ENCODE measurements around the gene GALK1.
"Not testable (repeated sequence)": the region's sequence is repeated elsewhere in the genome, so short reads cannot be mapped to it uniquely, and the experiment has no call there.

Gene GALK1

DNA sequence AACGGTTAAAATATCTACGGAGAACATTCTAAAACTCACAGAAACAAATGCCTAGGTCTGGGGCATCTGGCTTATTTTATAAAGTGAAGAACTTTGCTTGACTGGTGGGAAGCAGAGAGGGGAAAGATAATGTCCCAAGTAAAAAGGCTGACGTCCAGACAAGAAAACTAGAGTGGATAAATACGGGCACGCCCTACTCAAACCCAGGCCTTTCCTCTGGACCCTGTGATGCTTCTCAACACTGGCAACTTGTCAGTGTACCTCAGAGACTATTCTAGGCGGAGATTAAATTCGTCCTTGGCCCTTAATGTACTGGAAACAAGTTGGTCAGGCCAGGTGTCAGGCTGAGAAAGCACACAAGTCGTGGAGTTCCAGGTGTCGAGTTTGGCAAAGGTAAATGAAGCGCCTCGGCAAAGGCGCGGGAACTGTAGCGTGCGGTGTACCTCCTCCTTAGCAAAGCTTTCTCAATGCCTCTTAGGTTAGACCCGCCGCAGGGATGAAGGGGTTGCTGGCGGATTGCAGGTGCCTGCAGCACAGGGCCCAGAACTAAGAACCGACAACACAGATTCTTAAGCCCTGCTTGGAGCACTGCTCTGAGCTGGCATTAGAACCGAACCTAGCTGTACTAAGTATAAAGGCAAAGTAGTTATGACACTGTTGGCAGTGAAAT, 18.9 kb upstream of the GALK1 start:
- no peak for DNase-seq

DNA sequence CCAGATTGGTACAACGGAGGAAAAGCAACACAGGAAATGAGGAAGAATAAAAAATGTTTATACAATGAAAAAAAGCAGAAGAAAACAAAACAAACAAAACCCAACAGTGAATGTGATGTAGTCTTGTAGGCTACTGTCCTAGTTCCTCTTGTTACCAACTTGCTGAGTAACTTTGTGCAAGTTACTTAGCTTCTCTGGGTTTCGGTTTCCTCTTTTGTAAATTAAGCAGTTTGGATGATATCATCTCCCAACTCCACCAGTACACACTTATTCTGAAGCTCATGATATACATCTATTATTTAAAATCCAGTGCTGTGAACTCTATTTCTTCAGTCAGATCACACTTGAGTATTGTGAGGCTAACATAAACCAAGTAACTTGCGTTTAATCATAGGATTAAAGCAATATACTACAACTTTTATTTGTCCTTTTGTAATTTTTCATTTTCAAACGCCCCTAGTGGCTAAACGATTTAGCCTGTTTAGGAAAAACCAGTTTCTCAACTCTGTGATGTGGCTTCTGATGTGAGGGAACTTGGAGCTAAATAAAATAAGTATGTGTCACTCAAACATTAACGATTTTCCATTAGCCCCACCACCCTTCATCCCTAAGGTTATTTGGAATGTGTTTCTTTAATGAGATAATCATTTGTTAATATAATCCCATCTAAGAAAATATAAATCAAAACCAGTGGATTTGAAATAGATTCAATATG, 18.2 kb upstream of the GALK1 start:
- no peak for DNase-seq

DNA sequence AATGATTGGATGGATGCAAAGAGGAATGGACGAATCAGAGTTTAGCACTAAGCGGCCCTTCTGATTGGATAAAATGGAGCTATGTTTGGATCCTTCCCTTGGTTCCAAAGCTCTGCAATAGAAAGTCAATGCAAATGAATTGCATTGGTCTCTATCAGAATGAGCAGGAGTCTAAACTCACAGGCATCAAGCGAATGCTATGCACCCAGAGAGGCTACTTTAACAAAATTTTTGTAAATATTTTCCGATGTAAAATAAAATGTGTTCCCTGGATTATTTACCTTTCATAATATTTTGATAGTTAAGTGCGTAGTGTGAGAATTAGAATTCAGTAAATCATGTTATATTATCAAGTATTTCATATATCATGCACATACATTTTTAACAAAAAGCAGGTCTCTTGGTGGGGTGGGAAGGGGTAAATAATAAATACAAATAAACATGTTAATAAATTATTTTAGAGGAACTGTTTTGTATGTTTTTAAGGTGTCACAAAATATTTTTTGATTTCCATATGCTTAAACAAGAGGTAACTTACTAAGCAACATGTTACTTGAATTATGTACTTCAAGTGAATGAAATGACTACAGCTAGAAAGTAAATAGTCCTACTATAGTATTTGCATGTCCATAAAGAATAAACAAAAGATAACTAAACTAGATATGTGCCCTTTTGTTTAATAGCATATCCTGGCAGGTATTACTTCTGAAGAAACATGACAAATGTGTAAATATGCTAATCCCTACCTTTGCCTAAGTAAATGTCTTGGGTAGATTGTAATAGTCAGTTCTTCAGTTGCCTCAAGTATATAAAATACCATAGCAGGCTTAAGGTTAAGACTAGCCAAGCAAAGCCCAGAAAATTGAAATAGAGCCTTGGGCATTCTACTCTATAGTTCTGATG, 15.2 kb upstream of the GALK1 start:
- DNase-seq, result no peak

DNA sequence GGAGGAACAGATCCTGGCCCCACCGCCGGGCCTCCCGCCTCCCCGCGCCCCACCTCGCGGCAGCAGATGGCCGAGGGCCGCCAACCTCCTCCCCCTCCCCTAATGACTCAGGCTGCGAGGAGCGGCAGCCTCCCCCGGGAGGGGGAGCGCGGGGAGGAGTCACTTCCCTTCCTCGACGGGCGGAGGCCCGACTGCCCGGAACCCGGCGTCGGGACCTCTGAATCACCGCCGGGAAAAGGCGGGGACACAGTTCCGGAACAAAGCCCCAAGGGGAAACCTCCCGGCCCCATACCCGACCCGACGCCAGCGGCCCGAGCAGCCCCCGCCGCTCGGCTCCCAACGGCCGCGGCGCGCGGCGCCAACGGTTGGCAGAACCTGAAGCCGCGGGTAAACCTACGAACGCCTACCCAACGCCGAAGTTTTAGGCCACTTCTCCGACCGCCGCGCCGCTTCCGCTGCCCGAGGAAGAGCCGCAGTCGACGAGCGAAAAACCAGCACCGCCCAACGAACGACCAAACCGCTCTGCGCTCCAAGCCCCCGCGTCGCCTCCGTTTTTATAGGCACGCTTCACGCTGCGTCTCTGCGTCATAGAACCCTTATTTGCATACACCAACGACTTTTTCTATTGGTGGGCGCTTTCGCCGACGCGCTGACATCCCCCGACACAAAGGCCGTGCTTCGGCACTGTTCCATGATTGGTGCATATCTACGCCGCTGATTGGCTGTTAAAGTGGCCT, 14.4 kb upstream of the GALK1 start:
- DNase-seq, result no peak

DNA sequence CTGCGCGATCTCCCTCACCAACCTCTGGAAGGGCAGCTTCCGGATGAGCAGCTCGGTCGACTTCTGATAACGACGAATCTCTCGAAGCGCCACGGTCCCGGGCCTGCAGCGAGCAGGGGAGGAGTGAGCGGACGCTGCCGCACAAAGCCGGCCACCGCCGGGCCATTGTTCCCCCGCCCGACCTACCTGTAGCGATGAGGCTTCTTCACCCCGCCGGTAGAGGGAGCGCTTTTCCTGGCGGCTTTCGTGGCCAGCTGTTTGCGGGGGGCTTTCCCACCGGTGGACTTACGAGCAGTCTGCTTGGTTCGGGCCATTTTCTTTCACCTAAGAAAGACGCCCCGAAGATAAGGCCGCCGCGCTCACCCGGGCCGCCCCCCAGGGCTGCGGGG, 13.9 kb upstream of the GALK1 start:
- no peak for DNase-seq

DNA sequence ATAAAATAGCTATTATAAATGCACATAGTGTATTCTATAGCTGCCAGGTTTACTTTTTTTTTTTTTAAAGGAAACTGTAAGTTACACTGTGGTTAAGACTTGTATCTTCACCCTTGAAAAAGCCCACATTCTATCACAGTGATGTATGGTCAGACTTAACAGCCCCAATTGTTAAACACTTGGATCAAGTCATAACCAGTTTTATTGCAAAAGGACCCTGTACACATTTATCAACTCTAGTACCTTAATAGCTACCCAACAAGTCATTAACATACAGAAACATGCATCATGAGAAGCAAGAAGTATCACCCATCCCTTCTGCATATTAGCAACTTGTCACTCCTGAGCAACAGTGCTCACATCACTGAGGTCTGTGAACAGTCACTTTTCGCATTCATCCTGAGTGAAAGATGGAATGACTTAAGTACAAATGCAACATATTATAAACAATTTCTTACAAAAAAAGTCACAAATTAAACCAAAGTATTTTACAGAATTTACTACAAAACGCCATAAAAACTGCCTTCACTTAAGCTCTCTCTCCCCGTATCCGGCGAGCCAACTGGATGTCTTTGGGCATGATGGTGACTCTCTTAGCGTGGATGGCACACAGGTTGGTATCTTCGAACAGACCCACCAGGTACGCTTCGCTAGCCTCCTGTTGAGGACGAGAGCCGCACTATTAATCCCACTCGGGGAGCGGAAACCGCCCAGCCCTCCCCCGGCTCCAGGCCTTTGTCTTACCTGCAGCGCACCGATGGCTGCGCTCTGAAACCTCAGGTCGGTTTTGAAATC, 13.3 kb upstream of the GALK1 start:
- DNase-seq, result not testable (repeated sequence)

DNA sequence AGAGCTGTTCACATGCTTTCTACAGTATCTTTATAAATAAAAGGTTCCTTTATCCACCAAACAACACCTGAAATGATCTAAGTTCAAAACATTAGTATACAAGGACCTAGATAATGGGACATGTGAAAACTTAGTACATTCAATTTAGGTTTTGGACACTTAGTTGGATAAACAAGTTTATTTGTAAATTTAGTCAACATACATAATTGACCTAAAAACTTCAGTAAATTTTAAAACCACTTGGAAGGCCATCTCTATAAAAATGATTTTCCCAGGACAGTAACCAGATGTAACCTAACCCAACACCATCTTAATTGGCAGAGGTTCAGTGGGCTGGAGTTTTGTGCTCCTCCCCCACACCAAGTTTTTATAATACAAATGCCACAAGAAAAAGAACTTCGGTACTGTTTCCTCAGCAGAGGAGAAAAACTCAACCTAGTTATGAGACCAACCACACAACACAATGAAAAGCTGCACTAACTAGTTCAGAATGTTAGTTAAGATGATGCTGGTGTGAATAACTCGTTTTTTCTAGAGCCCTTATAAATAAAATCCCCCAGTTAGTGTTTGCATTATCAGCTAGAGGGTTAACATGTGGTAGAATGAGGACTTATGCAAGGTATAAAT, 12.4 kb upstream of the GALK1 start:
- DNase-seq, result no peak

DNA sequence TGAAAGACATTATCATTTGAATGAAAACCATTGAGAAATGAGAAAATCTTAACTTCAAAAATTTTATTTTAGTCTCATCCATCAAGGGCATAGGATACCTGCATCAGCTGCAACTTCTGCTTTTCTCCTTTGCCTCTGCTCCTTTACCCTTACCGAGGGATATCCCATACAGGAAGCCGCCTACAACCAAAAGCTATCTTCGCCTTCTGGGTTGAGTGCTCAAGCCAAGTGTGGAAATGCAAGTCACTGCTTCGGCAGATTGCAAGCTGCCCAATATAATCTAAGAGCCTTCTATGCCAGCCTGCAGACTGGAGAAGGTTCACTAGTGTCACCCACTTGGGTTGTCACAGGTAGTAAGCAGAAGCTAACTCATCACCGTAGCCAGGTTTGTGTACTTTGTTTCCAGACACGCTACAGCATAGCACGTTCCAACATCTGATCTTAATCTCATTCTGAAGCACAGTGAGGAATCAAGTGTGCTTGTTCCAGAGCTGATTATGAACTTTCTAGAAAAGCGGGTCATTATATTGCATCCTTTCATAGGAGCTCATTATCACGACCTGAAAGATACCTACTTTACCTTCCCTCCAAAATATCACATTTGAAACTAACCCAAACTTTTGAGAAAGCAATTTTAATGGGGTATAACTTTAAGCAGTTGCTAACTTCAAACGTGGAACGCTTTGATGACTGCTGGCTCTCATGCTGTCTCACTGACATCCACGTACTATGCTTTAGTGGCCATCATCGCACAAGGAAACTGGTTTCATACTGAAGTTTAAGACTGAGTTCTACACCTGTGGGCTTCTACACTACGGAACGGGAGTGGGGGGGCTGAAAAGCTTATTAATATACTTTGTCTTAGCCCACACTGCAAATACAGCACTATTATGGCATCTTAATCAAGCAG, 11.6 kb upstream of the GALK1 start:
- DNase-seq, result no peak

DNA sequence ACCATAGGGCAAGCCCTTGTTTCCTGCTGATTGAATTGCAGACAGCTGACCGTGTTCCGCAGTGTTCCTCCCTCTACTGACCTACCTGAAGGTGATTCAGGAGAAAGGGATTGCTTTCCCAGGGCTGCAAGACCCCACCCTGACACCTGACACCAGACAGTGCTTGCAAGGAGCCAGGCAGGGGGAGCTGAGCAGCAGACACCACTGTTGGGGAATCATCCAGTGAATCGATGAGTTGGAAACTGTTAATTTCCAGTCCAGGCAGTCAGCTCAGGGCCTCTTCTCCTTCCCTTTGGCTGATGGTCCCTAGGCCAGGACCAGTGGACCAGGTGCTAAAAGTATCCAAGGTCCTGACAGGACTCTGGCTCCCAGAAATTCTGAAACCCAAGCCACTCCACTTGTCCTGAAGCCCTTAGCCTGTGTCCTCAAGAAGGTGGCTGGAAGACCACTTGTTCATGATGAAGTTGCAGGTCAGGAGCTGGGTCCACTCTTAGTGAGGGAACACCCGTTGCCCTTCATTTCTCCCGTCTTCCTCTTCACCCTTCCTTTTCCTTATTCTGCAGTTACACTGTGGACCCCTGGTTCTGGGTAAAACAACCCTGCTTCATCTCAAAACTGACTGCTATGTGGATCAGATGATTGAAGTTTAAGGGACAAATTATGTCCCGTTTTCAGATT, 10.1 kb upstream of the GALK1 start:
- no peak for DNase-seq

DNA sequence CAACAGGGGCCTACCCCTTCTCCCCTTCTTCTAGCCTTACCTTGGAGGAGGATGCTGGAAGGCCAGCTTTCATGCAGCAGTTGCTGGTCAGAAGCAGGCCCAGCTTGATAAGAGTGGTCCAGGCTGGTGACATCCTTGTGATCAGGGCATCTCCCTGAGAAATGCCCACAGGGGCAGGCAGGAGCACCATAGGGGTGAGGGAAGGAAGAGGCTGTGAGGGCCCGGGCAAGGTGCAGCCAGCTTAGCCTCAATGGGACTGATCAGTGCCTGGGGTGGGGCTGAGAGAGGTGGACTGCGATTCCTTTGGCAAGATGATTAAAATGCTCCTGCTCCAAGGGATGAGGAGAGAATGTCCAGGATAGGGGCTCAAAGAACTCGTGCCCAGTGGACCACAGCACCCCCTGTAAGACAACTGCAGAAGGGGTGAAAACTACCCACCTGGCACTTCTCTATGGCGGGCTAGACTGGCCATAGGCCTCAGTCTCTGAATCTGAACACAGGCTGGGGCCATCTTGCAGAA, 9.5 kb upstream of the GALK1 start:
- no peak for DNase-seq

DNA sequence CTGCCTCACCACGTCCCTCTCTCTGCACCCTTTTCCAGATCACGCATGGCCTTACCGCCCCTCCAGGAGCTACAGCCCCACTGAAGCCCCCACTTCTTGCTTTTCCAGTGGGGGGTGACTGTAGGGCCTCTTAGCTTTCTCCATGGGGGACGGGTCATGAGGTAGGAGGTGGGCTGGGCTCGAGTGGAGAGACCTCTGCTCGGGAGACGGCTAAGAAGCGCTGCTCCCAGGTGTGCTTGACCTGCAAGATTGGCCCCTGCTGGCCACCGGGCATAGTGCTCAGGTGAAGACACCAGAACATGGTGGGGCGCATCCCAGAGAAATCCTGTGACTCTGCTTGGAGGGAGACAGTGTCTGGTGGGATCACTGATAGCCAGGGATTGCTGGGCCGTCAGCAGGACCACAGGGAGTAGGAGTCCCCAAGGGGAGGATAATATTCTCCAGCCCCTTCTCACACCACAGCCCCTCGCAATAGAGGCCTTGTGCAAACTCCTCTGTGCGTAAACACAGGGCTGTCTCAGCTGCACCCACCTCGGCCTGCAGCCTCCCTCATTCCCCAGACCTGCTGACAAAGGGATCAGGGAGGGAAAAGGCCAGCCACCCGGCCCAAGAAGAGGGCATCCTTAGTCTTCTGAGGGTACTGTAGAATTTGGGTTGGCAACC, 8.9 kb upstream of the GALK1 start:
- DNase-seq, result no peak

DNA sequence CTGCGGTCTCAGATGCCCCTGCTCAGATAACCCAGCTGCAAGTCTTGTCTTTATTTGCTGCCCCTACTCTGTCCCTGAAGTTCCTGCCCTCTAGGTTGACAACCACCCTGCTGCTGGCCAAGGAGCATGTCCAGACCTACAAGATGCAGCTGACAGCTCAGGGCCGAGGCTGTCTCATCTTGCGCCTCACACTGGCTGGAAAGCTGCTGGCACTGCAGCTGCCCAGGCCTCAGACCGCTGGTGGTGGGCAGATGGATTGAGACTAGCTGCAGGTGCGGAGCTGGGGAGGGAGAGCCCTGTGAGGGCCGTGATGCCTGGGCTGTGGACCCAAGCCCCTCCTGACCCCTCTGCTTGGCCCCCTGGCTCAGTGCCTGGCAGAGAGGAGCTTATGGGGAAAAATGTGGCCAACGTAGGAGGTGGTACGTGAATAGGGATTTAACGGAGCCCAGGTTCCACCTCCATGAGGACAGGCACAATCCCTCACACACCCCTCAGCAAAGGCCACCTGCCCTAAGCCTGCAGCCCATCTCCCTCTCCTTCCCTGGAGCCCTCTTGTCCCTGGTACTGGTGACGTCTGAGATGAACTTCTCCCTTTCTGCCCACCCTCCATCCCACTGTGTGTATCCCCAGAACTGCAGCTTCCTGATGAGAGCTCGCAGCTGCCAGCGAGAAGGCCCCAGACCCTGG, 8.3 kb upstream of the GALK1 start:
- no peak for DNase-seq

DNA sequence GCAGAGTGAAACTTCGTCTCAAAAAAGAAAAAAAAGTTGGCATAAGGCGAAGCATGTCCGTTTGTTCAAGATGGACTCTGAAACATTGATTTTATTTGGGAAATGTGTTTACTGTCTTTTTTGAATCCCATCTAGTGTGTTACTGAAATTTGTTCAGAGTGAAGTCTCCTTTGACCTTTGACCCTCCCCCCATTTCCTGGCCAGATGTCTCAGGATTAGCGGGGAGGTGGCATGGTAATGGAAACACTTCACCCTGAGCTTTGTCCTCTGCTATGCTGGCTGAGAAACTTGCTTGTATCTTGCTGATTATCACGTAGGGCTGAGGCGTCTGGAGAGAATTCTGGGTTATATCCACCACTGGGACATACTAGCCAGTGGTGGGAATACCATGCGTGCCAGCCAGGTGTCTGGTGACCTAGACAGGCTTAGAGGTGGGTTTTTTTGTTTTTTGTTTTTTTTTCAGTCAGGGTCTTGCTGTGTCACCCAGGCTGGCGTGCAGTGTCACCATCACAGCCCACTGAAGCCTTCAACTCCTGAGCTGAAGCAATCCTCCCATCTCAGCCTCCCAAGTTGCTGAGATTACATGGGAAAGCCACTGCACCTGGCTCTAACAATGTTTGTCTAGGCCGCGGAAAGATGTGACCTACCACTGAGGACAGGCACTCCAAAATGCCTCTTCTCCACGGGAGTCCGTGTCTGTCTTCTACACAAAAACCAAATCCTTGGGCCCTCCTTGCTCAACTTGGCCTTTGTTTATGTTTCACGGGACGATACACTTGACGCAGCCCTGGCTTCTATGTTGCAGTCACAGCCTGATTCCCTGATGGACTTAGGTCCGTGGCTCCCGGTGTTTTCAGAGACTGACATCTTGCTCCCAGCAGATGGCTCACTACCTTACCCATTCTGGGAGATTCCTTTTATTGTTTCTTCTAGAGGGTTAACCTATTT, 6.6 kb upstream of the GALK1 start:
- DNase-seq, result no peak

DNA sequence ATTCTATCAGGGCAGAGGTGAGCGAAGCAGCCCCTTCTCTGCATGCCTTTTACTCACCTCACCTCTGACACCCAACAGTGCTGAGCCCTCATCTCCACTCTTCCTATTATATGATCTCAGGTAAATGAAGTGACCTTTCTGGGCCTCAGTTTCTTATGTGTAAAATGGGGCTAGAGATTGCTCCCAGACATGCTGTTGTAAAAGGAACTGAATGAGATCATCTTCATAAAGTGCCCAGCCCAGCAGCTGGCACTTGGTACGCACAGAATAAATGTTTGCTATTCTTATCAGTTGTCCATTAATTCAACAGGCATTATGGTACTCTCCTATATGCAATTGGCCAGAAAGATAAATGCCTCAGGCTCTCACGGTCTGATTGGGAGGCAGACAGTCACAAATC, 4.5 kb upstream of the GALK1 start:
- no peak for DNase-seq

DNA sequence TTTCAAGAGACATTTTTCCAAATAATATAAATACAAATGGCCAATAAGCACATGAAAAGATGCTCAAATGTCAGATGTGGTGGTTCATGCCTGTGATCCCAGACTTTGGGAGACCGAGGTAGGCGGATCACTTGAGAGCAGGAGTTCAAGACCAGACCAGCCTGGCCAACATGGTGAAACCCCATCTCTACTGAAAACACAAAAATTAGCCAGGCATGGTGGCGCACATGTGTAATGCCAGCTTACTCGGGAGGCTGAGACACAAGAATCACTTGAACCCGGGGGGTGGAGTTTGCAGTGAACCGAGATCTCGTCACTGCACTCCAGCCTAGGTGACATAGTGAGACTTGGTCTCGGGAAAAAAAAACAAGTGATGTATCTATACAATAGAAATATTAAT, 2.9 kb upstream of the GALK1 start:
- DNase-seq, result no peak

DNA sequence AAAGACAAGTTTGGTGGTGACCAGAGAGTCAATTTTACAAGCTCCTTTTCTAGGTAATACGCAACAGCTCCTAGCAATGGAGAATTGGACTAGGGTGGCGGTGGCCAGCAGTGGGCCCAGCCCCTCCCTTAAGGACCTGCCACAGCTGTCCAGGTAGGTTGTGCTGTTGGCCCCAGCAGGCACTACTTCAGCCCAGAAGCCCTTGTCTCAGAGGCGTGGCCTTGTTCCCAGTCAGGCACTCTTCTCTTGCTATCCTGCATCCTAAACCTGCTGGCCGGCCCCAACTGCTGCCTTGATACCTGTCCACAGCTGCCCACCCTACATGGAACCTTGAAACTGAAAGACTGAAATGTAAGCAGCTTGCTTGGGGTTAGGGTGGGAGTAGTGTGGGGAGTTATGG, 989 bp upstream of the GALK1 start:
- no peak for DNase-seq

DNA sequence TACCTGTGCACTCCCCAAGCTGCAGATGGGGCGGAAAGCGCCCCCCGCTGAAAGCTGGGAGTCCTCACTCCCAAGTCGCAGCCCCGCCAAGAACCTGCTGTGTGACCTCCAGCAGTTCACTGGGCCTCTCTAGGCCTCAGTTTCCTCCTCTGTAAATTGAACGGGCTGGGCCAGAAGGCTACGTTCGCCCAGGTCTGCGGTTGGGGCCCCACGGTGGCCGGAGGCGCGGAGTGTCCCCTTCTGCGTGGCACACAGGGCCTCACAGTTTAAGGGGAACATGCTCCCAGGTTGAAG, 628 bp downstream of the GALK1 start:
- DNase-seq, result no peak
